CD4-positive, alpha-beta T cell treated with Interleukin-6 at 100 ng/mL for 8 hours (primary cell): ENCODE measurements around the gene TMEM259.
A peak's percentile ranks its signal among the peaks of the same experiment; 100 is the strongest.

Experiments
- DNase-seq: peaks from one replicate; pipeline ENCODE4 v3.0.0-alpha.2; 2020; ENCODE audit warnings: mixed read lengths, low spot score

Gene TMEM259

GRCh38 chr19:1020868-1021425 is at the start of gene TMEM259:
TMEM259 (minus strand) TSS chr19:1021123; CDS start chr19:1020996, 127 bp downstream.
- DNase-seq, result peak; percentile 98

GRCh38 chr19:1070576-1070930 is 49.6 kb upstream of the TMEM259 start:
- DNase-seq, result no peak

- DNase-seq, result peak; percentile 84
Observed at GRCh38 chr19:1069009-1069779, 48.3 kb upstream of the TMEM259 start.

- peak; percentile 83 for DNase-seq
Observed at GRCh38 chr19:1068009-1069001, 47.4 kb upstream of the TMEM259 start.

GRCh38 chr19:1067341-1067957 is 46.5 kb upstream of the TMEM259 start:
- DNase-seq, result no peak

GRCh38 chr19:1066748-1067340 is 45.9 kb upstream of the TMEM259 start, which contains the start of gene ARHGAP45:
ARHGAP45 (plus strand) TSS chr19:1067167; CDS start chr19:1067406, 239 bp downstream.
- peak; percentile 89 for DNase-seq

GRCh38 chr19:1066251-1066747 is 45.4 kb upstream of the TMEM259 start:
- no peak for DNase-seq

GRCh38 chr19:1065606-1066109 is 44.7 kb upstream of the TMEM259 start:
- DNase-seq, result no peak

- peak; percentile 70 for DNase-seq
Observed at GRCh38 chr19:1064661-1065605, 44.0 kb upstream of the TMEM259 start.

GRCh38 chr19:1063909-1064660 is 43.2 kb upstream of the TMEM259 start:
- no peak for DNase-seq

GRCh38 chr19:1063030-1063908 is 42.3 kb upstream of the TMEM259 start:
- DNase-seq, result no peak

- DNase-seq, result no peak
Observed at GRCh38 chr19:1062387-1063029, 41.6 kb upstream of the TMEM259 start.

GRCh38 chr19:1061987-1062386 is 41.1 kb upstream of the TMEM259 start:
- no peak for DNase-seq

GRCh38 chr19:1060689-1061088 is 39.8 kb upstream of the TMEM259 start:
- no peak for DNase-seq

GRCh38 chr19:1058112-1058511 is 37.2 kb upstream of the TMEM259 start:
- no peak for DNase-seq

GRCh38 chr19:1057176-1057855 is 36.4 kb upstream of the TMEM259 start:
- peak; percentile 71 for DNase-seq
